A673 (cell line): Measurements from ENCODE around the gene BLOC1S6. TPM values are rescaled to one million over a fixed set of nuclear protein-coding genes. Genes with fewer than 3 reads are reported as not detected.

ENCODE experiments used
- BruUV-seq: library from RNA; stranded (reverse); fragments of 400-500 nt; replicated peaks from 2 replicates; lab custom pipeline; 2021; lab: Mats Ljungman, UMichigan
- CTCF ChIA-PET: fragments of 300-600 bp; sonication (Branson Sonifier 250); formaldehyde crosslinking; loops from one replicate; lab custom pipeline; 2022; ENCODE audit warnings: antibody characterized with exemption; lab: Charles Lee
- POLR2A ChIA-PET: fragments of 300-600 bp; sonication (Branson Sonifier 250); formaldehyde crosslinking; loops from one replicate; lab custom pipeline; 2022; ENCODE audit warnings: antibody characterized with exemption; ENCODE audit not compliant: low non-redundant PET; lab: Charles Lee
- DNase-seq: peaks from one replicate; pipeline ENCODE4 v3.0.0-alpha.2; 2015; ENCODE audit warnings: low spot score
- H3K27ac ChIP-seq: fragments of 200-600 bp; sonication (generic); 2 replicates; pipeline ENCODE4 v1.5.1; 2016; ENCODE audit warnings: mixed run types, low read depth, mild to moderate bottlenecking, mixed read lengths, antibody characterized with exemption, low read length; ENCODE audit not compliant: poor library complexity, severe bottlenecking
- H3K27me3 ChIP-seq: fragments of 200-600 bp; sonication (generic); replicated peaks from 2 replicates; pipeline ENCODE4 v1.6.1; 2017; ENCODE audit warnings: mixed run types, low read depth, mild to moderate bottlenecking, mixed read lengths, antibody characterized with exemption, low read length; ENCODE audit not compliant: insufficient read depth, poor library complexity
- H3K36me3 ChIP-seq: fragments of 200-600 bp; sonication (generic); 2 replicates; pipeline ENCODE4 v1.6.1; 2016; ENCODE audit warnings: mixed run types, mild to moderate bottlenecking, mixed read lengths, antibody characterized with exemption, low read length; ENCODE audit not compliant: insufficient read depth, poor library complexity, severe bottlenecking
- H3K4me1 ChIP-seq: fragments of 200-600 bp; sonication (generic); 2 replicates; pipeline ENCODE4 v1.6.1; 2017; ENCODE audit warnings: mixed run types, mild to moderate bottlenecking, mixed read lengths, antibody characterized with exemption, low read length; ENCODE audit not compliant: insufficient read depth, poor library complexity, severe bottlenecking
- H3K4me3 ChIP-seq: fragments of 200-600 bp; sonication (generic); 2 replicates; pipeline ENCODE4 v1.5.1; 2016; ENCODE audit warnings: low read depth, mixed run types, mild to moderate bottlenecking, mixed read lengths, low read length; ENCODE audit not compliant: poor library complexity, severe bottlenecking
- H3K9me3 ChIP-seq: fragments of 200-600 bp; sonication (generic); 2 replicates; pipeline ENCODE4 v1.6.1; 2016; ENCODE audit warnings: mixed run types, low read depth, mild to moderate bottlenecking, mixed read lengths, antibody characterized with exemption, low read length; ENCODE audit not compliant: poor library complexity, severe bottlenecking
- EZH2 ChIP-seq: fragments of 200-600 bp; sonication (generic); IDR thresholded peaks from 2 replicates; pipeline ENCODE4 v1.6.1; 2017; ENCODE audit warnings: borderline replicate concordance, low read depth, mild to moderate bottlenecking, mixed read lengths, antibody characterized with exemption, low read length; ENCODE audit not compliant: poor library complexity, severe bottlenecking
- intact Hi-C: fragments of 100-400 bp; cut with micrococcal nuclease; formaldehyde crosslinking; loops from one replicate; pipeline ENCODE4 v1.10.0; 2022; ENCODE audit not compliant: unreplicated experiment
- total RNA-seq: library from RNA; stranded (reverse); gene quantifications from 2 replicates; pipeline ENCODE4 v1.2.3, GENCODE V29; 2021
- TF ChIP-seq, protein P1 (sequence below): fragments of 300-800, 200-600 bp; sonication (generic); conservative IDR thresholded peaks from 2 replicates; pipeline ENCODE4 v1.5.1; 2017; ENCODE audit warnings: low read depth, mild to moderate bottlenecking, antibody characterized with exemption, low read length, moderate library complexity, mixed read lengths

BLOC1S6 gene
- total RNA-seq, 1 experiment from 2014 or later: 55.6 TPM

DNA sequence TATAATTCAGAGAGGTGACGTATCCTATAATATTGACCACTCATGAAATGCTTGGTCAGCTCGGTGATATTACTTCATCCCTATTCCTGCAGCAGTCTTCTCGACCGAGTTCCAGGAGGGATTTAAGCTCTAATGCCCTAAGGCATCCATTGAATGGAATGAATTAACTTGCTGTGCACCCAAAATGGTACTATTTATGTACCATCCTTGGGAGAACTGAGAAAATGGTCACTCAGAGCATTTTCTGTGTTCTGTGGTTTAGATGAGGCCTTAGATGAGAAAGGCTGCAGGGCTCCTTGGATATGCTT lies 638 bp downstream of the BLOC1S6 start:
- TF ChIP-seq EZH2: no peak
- TF ChIP-seq, protein P1, sequence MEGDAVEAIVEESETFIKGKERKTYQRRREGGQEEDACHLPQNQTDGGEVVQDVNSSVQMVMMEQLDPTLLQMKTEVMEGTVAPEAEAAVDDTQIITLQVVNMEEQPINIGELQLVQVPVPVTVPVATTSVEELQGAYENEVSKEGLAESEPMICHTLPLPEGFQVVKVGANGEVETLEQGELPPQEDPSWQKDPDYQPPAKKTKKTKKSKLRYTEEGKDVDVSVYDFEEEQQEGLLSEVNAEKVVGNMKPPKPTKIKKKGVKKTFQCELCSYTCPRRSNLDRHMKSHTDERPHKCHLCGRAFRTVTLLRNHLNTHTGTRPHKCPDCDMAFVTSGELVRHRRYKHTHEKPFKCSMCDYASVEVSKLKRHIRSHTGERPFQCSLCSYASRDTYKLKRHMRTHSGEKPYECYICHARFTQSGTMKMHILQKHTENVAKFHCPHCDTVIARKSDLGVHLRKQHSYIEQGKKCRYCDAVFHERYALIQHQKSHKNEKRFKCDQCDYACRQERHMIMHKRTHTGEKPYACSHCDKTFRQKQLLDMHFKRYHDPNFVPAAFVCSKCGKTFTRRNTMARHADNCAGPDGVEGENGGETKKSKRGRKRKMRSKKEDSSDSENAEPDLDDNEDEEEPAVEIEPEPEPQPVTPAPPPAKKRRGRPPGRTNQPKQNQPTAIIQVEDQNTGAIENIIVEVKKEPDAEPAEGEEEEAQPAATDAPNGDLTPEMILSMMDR: no peak
- H3K4me3 ChIP-seq: peak overlapping the region; percentile 85
- no peaks in the 10 kb centered on the region for H3K27me3 ChIP-seq
- peak overlapping the region; percentile 99 for H3K27ac ChIP-seq
- ChIA-PET POLR2A (interaction anchor here (0.6 kb wide), 1 partner anchor 924 kb away, joined by 5 read pairs; no protein-coding TSS in a partner anchor), CTCF (no interaction called here)
- no peak for DNase-seq
- TSS peak; percentile 73 for BruUV-seq
- peaks cover 22% of the 10 kb centered on the region for H3K4me1 ChIP-seq
- no peaks in the 10 kb centered on the region for H3K9me3 ChIP-seq
- H3K36me3 ChIP-seq: no peaks in the 10 kb centered on the region
- intact Hi-C loops: no loop called here

DNA sequence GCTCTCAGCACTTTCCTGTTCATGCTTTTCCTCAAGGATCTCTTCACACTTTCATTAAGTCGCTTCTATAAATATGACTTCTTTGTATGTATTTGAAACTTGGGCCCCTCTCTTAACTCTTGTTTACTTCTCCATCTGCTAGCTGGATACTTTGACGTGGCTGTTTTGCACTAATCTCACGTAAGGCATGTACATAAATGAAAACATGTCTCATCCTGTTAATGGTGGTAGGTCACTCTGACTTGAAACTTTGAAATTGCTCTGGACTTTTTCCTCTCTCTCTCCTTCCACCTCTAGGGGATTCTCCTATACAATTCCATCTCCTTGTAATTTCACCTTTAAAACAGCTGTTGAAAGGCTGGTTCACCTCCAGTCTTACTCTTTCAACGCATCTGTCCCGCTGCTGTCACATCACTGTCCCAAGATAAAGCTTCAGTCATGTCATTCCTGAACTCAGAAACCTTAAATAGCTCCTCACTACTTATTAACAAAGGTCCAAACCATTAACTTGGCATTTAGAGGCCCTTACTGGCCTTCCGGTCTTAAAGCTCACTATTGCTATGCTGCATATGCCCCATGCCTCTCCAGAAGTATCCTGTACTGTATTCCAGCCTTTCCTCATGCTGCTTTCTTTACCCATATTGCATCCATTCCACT lies 1.2 kb downstream of the BLOC1S6 start:
- intact Hi-C loops: no loop called here
- H3K9me3 ChIP-seq: no peaks in the 10 kb centered on the region
- peak overlapping the region; percentile 99 for H3K27ac ChIP-seq
- POLR2A ChIA-PET: interaction anchor here (0.5 to 0.6 kb wide), 2 partner anchors 45 to 924 kb away, joined by 5 to 8 read pairs; no protein-coding TSS in a partner anchor
- H3K4me1 ChIP-seq: peaks cover 22% of the 10 kb centered on the region
- peak overlapping the region; percentile 85 for H3K4me3 ChIP-seq
- CTCF ChIA-PET: interaction anchor here (0.7 to 0.8 kb wide), 2 partner anchors 14 to 49 kb away, joined by 3 to 4 read pairs; no protein-coding TSS in a partner anchor
- H3K36me3 ChIP-seq: no peaks in the 10 kb centered on the region
- BruUV-seq: no TSS peak
- no peak for TF ChIP-seq EZH2
- TF ChIP-seq, protein P1: no peak
- H3K27me3 ChIP-seq: no peaks in the 10 kb centered on the region
- DNase-seq: no peak

DNA sequence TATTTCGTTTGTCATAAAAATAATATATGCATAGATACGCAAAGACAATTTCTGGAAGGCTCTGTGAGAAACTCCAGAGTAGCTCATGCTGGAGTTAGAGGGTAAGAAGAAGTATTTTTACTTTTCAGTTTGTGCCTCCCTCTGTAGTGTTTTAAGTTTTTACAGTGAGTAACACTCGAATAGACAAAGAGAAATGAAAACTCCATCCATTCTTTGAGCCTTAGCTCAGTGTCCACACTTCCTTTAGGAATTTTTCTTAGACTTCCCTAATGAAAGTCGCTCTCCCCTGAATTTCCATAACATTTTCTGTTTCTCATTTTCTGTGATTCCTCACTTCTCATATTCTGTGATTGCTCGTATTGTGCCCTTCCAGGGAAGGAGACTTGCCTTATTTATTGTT lies 2.1 kb downstream of the BLOC1S6 start:
- ChIA-PET POLR2A (no interaction called here), CTCF (interaction anchor here (0.7 kb wide), 1 partner anchor 48 kb away, joined by 4 read pairs; no protein-coding TSS in a partner anchor)
- intact Hi-C loops: no loop called here
- Histone ChIP-seq H3K27me3 (no peaks in the 10 kb centered on the region), H3K9me3 (no peaks in the 10 kb centered on the region), H3K4me1 (peaks cover 22% of the 10 kb centered on the region), H3K36me3 (no peaks in the 10 kb centered on the region), H3K4me3 (peak overlapping the region; percentile 85), H3K27ac (peak overlapping the region; percentile 99)
- no peak for DNase-seq
- no TSS peak for BruUV-seq
- TF ChIP-seq, protein P1: no peak
- TF ChIP-seq EZH2: no peak
